Skin epidermis (tissue), 12 donors: ENCODE data around the gene SYNPO2L.

Source experiments
- H3K27ac ChIP-seq, 21 experiments: fragments of 200-600 bp; sonication (generic) in 11 of 21; one replicate each; pipeline ENCODE4 v1.5.0; 2020; ENCODE audit warnings: mild to moderate bottlenecking in 3 of 21, inconsistent platforms in 2 of 21, moderate library complexity in 2 of 21
- H3K4me3 ChIP-seq, 7 experiments: fragments of 200-600 bp; sonication (generic) in 2 of 7; one replicate each; pipeline ENCODE4 v1.5.0; 2020; ENCODE audit warnings: inconsistent platforms in 2 of 7, mild to moderate bottlenecking in 2 of 7, moderate library complexity in 1 of 7

SYNPO2L gene

DNA sequence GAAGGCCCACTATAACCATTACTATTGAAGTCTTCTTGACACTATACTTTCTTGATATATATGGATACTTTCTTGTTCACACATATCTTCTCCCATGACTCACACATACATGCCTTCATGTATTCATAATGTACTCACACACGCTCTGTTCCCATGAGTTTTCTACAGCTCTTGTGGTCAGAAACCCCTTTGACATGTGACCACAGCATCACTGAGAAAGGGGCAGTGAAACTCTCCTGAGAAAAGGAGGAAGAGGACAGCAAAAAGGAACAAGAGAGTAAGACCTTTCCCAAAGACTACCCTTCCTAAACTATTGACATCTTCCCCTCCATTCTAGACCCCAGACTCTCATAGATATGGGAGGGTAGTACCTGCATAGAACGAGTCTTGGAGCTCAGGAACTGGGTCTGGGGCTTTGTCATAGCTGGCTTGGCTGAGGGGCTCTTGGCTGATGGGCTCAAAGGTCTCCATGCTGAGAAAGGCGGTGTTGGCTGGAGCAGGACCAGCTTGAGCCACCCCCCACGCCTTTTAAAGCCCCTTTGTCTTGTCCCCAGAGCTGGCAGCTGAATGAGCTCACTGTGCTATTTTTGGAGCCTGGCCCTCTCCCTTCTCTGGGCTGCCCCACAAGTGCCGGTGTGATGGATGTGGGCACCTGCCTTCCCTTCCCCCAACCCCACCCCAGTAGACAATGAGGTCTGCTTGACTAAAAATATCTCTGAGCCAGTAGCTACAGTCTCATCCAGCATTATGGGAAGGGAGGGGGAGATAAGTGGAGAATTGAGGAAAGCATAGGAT lies 5.1 kb downstream of the SYNPO2L start:
- Histone ChIP-seq H3K4me3 (no peak overlapping the region), H3K27ac (no peak overlapping the region)

DNA sequence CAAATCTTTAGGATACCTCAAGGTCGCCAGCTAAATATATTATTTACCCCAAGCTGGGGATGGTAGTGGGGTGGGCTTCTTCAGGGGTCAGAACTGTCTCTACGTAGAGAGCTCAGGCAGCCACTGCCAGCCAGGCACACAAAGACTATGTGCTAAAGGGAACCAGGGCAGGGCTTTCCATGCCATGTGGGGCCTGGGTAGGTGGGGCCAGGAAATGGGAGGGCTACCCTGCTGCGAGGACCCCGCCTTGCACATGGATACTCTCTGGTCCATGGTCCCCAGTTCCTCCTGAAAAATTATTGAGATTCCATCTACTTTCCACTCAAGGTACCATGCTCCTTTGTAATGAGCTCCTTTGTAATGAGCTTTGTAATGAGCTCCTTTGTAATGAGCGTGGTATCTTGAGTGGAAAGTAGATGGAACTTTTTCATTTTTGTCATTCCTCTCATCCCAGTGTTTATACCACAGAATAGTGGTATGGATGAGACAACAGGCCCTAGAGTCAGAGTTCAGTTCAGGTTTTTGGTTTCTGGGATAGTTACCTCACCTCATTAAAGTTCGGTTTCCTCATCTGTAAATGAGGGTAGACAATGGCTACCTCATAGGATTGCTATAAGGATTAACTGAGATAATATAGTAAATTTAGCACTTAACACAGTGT lies 5.8 kb downstream of the SYNPO2L start:
- Histone ChIP-seq H3K27ac (no peak overlapping the region), H3K4me3 (no peak overlapping the region)

DNA sequence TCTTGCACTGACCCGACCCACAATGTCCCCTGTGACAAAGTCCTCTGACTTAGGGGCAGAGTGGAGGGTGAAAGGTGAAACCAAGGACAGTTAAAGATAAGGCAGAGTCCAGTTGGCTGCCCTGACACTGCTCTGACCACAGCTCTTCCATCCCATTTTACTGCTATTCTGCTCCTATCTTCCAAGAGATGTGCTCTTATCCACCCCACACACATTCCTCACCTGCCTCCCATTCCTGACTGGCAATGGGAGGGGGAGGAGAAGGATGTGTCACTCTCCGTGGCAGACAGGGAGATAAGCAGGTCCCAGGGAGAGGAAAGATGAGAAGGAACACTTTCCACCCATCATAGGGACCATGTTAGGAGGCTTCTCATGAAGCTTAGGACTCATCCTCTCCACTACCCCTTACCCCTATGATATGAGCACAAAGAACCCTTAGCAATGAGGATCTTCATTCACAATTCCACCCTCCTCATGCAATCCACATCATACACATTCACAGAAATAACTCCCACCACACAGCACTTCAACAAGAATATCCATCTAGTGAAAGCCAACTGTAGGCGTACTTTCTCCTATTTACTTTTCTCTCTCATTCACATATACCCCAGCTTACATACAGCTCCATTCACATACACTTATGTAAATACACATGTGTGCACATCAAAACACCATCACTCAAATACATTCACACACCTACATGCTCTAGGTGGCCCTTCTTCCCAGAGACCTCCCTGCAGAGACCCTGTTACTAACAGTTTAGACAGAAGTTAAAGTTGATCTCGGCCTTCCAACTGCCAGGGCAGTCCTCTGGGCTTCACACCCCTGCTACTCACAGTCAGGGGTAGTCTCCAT lies 6.6 kb downstream of the SYNPO2L start:
- Histone ChIP-seq H3K27ac (no peak overlapping the region), H3K4me3 (no peak overlapping the region)

DNA sequence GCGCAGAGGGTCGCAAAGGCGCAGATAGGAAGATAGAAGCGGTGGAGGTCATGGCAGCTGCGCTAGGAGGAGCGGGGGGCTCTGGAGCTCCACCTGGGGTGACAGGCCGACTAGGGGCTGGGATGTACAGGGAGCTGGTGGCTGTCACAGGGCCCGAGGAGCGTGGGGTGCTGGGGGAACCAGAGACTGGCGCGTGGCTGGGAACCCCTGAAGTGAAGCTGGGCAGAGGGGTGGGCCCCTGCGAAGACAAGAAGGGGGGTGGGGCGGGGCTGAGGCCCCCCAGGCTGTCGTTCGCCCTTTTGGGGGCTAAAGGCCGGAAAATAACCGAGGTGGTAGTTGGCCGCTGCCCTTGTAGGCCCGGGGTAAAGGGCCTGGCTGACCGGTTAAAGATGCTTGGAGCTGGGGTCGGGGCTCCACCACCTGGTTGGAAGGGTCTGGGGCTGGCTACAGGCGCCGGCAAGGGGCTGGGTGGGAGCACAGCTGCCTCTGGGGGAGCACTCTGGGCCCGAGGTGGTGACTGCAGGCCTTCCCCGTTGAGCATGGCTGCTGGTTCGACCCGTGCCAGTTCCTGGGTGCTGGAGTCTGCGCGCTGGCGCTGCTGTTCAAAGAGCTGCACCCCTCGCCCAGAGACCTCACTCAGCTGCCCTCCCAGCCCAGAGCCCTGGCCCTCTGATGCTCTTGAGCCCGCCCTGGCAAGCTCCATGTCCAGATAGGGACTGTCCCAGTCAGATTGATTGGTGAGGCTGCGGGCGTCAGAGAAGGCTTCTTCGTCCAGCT lies 7.8 kb downstream of the SYNPO2L start:
- H3K27ac ChIP-seq = peak overlapping the region in 20 of 21 experiments; percentile 18 to 86 (median 69)
- H3K4me3 ChIP-seq = peak overlapping the region; percentile 50 to 75 (median 62)

DNA sequence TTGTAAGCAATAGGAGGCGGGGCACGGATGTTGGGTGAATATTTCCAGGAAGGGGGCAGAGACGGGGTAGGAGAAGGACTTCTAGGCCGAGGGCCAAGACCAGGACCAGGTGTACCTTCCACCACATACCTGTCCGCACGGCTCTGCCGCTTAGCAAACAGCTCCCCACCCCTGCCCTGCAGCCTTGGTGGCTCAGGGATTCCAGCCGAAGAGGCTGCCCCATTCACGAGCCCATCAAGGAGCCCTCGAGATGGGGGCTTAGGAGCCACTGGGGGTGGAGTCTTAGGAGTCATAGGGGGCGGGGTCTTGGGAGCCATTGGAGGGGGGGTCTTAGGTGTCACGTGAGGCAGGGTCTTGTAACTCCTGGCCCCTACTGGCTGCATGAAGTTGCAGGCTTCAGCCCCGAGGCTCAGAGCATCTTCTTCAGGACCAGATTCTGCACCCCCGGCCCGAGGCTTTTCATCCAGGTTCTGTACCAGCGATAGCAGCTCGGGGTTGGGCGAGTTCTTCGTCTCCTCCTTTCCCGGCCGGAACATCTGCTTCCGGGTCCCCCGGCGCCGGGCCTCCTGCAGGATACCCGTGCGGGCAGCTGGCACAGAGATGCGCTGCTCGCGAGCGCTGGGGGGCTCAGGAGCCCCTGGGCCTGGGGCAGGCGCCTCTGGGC lies 8.5 kb downstream of the SYNPO2L start:
- Histone ChIP-seq H3K27ac (peak overlapping the region in 20 of 21 experiments; percentile 18 to 86 (median 69)), H3K4me3 (peak overlapping the region; percentile 50 to 75 (median 62))

DNA sequence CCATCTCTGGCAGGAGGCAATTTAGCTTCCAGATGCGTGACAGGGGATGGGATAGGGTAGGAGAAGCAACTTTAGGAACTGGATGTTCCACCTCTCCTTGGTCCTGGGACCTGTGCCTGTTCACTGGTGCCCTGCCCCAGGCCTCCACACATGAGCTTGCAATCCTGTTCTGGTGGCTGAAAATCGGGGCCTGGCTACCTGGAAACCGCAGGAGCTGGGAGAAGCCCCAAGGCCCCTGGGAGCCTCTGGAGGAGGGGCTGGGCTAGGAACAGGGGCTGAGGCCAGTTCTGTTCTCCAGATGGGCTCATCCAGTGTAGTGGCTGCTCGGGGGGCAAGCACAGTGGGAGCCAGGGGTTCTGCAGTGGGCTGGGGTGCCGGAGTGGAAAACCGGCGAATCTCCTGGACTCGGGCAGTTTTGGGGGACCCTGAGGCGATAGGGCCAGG lies 9.2 kb downstream of the SYNPO2L start:
- peak overlapping the region in 1 of 7 experiments; percentile 58 for H3K4me3 ChIP-seq

DNA sequence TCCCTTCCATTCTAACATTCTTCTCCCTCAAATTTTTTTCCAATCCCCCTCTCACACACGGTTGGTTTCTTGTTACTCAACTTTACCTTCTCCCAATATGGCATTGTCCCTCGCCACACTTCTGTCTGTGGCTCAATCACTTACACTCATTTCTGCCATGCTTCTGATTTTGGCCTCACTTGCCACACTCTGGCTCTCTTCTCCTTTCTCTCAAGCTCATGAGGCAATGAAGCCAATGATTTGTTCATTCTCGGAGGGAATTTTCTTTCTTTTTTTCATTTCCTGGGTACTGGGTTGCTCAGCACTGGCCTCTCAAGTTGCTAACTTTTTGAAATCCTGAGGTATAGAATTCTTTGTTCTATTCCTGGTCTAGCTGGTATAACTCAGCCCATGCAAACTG lies 10.6 kb downstream of the SYNPO2L start:
- Histone ChIP-seq H3K4me3 (no peak overlapping the region), H3K27ac (no peak overlapping the region)

More for the DNA sequence above, 9.2 kb downstream of the SYNPO2L start:
- H3K27ac ChIP-seq = no peak overlapping the region

DNA sequence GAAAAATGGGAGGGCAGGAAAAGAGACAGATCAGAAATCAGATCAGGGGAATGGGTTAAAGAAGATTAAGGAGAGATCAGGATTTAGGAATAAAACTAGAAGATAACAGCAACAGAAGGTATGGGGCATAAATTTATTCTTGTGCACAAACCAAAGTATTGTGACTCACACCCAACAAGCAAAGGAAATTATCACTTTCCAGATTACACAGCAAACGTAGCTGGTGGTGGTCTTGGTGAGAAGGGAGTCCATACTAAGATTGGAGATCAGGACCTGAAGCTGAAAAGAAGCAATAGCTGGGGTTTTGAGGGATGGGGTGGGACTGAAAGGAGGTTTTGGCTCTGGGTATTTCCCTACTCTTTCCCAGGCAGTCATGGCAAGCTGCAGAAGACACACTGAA lies 11.1 kb downstream of the SYNPO2L start:
- H3K4me3 ChIP-seq = no peak overlapping the region
- no peak overlapping the region for H3K27ac ChIP-seq

DNA sequence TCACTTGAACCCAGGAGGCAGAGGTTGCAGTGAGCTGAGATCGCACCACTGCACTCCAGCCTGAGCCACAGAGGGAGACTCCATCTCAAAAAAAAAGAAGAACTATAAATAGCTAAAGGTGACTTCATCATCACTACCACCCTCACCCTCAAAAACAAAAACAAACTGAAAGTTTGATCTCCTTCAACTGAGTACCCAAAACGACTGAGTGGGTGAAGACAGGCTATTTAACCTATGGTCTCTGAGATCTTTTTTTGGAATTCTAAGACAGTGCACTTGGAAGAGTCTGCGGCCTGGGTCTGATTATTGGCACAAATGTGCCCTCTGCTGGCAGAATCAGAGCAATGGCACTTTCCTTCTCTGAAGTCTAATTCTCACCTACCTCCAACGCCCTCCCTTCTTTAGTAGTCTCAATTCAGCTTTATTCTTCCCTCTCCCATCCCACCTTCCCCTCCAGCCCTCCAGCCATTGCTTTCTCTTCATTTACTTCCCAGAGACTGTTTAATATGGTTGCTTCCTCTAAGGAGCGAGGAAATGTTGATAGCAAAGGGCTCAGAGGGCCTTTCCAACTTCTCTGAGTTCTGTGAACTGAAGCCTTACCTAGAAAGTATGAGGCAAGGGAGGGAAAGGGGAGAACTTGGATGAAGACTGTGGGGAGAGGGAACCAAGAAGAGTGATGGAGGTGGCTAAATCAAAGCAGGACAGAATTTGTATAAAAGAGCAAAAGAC lies 11.7 kb downstream of the SYNPO2L start:
- no peak overlapping the region for H3K27ac ChIP-seq
- no peak overlapping the region for H3K4me3 ChIP-seq

DNA sequence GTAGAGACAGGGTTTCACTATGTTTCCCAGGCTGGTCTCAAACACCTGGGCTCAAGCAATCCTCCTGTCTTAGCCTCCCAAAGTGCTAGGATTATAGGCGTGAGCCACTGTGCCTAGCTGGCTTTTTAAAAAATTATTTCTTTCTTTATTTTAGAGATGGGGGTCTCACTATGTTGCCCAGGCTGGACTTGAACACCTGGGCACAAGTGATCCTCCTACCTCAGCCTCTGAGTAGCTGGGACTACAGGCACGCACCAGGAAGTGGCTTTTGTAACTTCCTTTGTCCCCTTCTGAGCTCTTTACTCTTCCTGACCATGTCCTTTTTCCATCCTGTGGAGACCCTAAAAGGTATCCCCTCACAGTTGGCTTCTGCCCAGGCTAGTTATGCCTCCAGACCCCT lies 12.5 kb downstream of the SYNPO2L start:
- Histone ChIP-seq H3K27ac (no peak overlapping the region), H3K4me3 (no peak overlapping the region)

DNA sequence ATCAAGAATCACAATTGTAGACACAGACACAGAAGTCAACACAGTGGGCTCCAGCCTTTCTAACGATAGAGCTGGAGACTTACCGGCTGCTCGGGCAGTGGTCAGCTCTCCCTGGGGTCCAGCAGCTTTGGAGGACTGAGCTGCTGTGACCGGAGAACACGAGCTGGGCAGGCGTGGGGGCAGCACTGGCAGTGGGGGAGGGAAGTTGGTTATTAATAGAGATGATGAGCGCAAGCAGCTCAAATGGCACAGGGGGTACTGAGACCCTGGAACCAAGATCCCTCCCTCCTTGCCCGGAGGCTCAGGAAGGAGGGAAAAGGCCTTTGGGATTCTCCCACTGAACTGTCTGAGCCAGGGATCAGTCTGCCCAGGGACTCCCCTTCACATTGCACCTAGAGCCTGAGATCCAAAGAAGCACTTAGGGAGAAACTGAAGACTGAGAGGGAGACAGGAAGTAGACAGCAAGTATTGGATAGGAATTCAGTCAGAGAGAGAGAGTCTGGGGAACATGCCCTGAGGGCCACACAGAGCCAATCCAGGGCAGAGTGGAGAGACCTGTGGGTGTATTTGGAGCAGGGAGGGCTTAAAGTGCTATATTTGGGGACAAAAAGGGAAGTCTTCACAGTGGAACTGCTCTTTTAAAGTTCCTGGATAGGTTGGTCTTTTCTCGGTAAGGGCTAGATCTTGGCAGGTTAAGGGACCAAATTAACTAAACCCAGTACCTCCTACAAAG lies 14.3 kb downstream of the SYNPO2L start, which contains the start of gene MYOZ1:
Gene MYOZ1, minus strand, starts transcription at position 147 of the 733 bp plus-strand sequence. CDS start 1,457 bp downstream, outside the sequence.
- Histone ChIP-seq H3K4me3 (no peak within 1 kb of the TSS), H3K27ac (no peak within 1 kb of the TSS)

DNA sequence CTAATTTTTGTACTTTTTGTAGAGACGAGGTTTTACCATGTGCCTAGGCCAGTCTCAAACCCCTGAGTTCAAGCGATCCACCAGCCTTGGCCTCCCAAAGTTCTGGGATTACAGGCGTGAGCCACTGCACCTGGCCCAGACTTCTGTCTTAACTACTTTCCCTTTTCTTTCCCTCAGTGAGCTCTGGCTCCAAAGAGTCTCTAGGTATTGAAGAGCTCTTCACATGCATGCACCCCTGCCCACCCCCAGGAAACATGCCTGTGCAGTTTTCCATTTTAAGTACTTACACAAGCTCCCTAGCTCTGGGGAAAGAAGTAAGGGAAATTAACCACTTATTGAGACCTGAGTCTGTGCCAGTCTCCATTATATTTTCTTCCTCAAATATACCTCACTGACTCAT lies 16.5 kb downstream of the SYNPO2L start:
- no peak overlapping the region for H3K4me3 ChIP-seq
- H3K27ac ChIP-seq = no peak overlapping the region

DNA sequence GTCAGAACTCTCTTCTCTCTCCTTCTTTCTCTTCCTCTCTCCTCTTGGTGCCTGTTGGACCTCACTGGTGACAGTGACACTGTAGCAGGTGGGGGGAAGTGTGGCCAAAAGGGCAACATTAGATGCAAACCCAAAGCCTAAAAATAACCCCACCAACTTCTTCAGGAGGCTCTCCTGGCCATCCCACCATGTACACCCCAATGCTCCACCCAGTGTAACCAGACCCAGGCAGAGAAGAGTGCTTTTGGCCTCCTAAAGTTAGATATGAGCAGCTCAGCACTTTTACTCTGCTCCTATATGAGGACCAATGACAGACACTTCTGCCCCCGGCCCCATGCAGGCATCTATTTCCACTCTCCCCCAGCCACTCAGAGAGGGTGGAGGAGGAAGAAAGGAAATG lies 20.0 kb downstream of the SYNPO2L start:
- Histone ChIP-seq H3K4me3 (no peak overlapping the region), H3K27ac (no peak overlapping the region)

DNA sequence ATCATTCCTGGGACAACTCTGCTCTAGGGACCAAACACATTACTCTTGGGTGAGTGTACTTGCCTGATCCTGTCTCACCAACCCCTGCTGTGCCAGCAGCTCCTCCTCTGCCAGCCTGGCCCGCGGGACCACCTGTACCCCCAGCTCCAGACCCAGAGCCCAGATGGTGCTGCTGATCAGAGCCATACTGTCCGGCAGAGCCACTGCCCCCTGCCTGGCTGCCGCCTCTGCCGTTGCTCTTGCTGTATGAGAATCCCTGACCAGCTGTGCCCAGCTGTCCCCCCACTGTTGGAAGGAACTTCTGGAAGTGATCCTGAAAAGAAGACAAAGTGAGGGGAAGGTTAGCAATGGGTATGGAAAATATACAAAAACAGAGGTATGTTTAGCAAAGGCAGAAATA lies 21.4 kb downstream of the SYNPO2L start:
- no peak overlapping the region for H3K4me3 ChIP-seq
- no peak overlapping the region for H3K27ac ChIP-seq

DNA sequence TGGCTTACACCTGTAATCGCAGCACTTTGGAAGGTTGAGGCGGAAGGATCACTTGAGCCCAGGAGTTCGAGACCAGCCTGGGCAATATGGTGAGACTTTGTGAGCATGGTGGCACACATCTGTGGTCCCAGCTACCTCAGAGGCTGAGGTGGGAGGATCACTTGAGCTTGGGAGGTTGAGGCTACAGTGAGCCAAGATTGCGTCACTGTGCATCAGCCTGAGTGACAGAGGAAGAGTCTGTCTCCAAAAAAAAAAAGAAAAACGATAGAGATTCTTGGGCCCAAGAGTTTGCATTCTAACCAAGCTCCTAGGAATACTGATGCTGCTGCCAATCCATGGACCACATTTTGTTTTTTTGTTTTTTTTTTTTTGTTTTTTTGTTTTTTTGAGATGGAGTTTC lies 26.7 kb downstream of the SYNPO2L start:
- Histone ChIP-seq H3K4me3 (no peak overlapping the region), H3K27ac (no peak overlapping the region)

DNA sequence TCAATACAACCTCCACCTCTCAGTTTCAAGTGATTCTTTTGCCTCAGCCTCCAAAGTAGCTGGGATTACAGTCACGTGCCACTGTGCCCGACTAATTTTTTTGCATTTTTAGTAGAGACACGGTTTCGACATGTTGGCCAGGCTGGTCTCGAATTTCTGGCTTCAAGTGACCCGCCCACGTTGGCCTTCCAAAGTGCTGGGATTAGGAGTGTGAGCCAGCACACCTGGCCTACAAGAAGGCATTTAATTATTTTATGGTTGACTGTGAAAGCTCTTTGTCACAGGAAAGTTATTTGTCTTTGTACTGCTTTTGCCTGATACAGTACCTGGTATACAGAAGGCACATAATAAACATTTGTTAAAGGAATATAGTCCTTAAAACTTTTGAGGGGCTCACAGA lies 27.4 kb downstream of the SYNPO2L start:
- Histone ChIP-seq H3K4me3 (no peak overlapping the region), H3K27ac (no peak overlapping the region)

DNA sequence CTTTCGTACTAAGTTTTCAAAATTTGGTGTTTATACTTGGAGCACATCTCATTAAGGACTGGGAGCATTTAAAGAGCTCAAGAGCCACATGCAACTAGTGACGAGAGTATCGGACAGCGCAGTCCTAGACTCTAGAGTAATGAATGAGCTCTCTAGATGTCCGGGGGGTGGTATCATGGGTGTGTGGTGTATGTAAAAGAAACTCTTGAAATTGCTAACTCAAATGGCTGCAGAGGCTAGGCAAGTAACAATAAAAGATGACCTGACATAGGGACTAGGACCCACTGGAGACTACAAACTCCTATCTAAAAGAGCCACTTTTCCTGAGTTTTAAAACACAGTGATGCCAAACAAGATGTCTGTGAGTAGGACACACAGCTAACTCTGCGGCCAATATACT lies 28.5 kb downstream of the SYNPO2L start:
- H3K4me3 ChIP-seq = no peak overlapping the region
- H3K27ac ChIP-seq = no peak overlapping the region
